ENCODE measurements around the gene ITGAD. TPM values are rescaled to one million over a fixed set of nuclear protein-coding genes. Genes with fewer than 3 reads are reported as not detected.

ITGAD gene
- total and polyA plus RNA-seq, 2 of the 8 experiments (the other 6 are each of a cell fraction or from before 2014, with no cell fraction given): 0.06 TPM; not detected in 1

GRCh38 chr16:31438414-31438813 is 45.3 kb downstream of the ITGAD start:
- no peaks in the 10 kb centered on the region; the same call in 1 of the 2 replicates for H3K23me2 ChIP-seq (ENCODE audit: low read depth, low read length)
- no peaks in the 10 kb centered on the region; a peak in 1 of 7 replicates for H3K4me1 ChIP-seq (replicated peaks in 1 of 4; ENCODE audit: control insufficient read depth in 3 of 4, insufficient read depth in 4 of 4, low read length in 3 of 4)
- H3K79me2 ChIP-seq (ENCODE audit: control insufficient read depth in 1 of 2, insufficient read depth in 2 of 2, low read length in 2 of 2): no peaks in the 10 kb centered on the region
- H2BK20ac ChIP-seq (ENCODE audit: low read length): no peak overlapping the region
- no peaks in the 10 kb centered on the region for H4K20me1 ChIP-seq (replicated peaks in 1 of 2; ENCODE audit: control insufficient read depth in 1 of 2, insufficient read depth in 2 of 2, low read length in 2 of 2)
- H3K79me1 ChIP-seq (ENCODE audit: low read depth, low read length): no peaks in the 10 kb centered on the region
- WGBS, 2 experiments (ENCODE audit: extremely low coverage in 1 of 2, insufficient coverage in 1 of 2, insufficient read length in 1 of 2, insufficient replicate concordance in 2 of 2, low coverage in 1 of 2, low lambda C conversion rate in 2 of 2, missing lambda C conversion rate in 1 of 2): 63% methylated on average over 2 of the region's 2 CpGs; no CpG with 5 or more reads in 1 of the 2 experiments
- H4K5ac ChIP-seq (ENCODE audit: insufficient read length, low read depth, low read length): no peak overlapping the region
- H3K9ac ChIP-seq (replicated peaks in 1 of 4; ENCODE audit: extremely low read depth in 1 of 4, low read depth in 3 of 4, low read length in 3 of 4): no peak overlapping the region
- H4K91ac ChIP-seq (replicated peaks; ENCODE audit: insufficient read length, low read length): no peak overlapping the region
- no peak overlapping the region for H3K56ac ChIP-seq (replicated peaks; ENCODE audit: insufficient read length, low read depth, low read length)
- H3K36me3 ChIP-seq (ENCODE audit: control insufficient read depth in 2 of 4, insufficient read depth in 4 of 4, low read length in 3 of 4): no peaks in the 10 kb centered on the region
- no peak overlapping the region for H3K4me2 ChIP-seq (ENCODE audit: insufficient read depth in 1 of 2, low read depth in 2 of 2, low read length in 2 of 2)
- no peak overlapping the region for H2BK12ac ChIP-seq (ENCODE audit: low read depth, low read length)
- peaks cover 0 to 2% (median 0%) of the 10 kb centered on the region in 4 experiments; a peak in 1 of 7 replicates for H3K27me3 ChIP-seq (replicated peaks in 1 of 4; ENCODE audit: control insufficient read depth in 3 of 4, extremely low read depth in 1 of 4, insufficient read depth in 3 of 4, low read length in 3 of 4)
- ChIA-PET CTCF (ENCODE audit: partially characterized antibody) (interaction anchor here (1.7 kb wide), 1 partner anchor 13 kb away, joined by 4 read pairs; no protein-coding TSS in a partner anchor), POLR2A (ENCODE audit: partially characterized antibody) (no interaction called here)
- TF ChIP-seq SUZ12 (IDR thresholded peaks at IDR 0.05; ENCODE audit: low read length) (no peak), CHD2 (IDR thresholded peaks at IDR 0.05; ENCODE audit: low read length) (no peak), NRF1 (IDR thresholded peaks at IDR 0.05; ENCODE audit: low read depth, low read length) (no peak), POLR2A (IDR thresholded peaks at IDR 0.05; ENCODE audit: control extremely low read depth in 1 of 2, low read depth in 2 of 2, low read length in 2 of 2) (no peak), KDM1A (IDR thresholded peaks at IDR 0.05; ENCODE audit: borderline replicate concordance, low read length) (no peak), CEBPB (IDR thresholded peaks at IDR 0.05; ENCODE audit: low read depth, low read length) (no peak), TCF12 (IDR thresholded peaks at IDR 0.05; ENCODE audit: low read depth, low read length) (no peak), GABPA (IDR thresholded peaks at IDR 0.05; ENCODE audit: borderline replicate concordance, insufficient read depth, low read length) (no peak)
- no peaks in the 10 kb centered on the region for H3K9me3 ChIP-seq (ENCODE audit: insufficient read depth in 2 of 2, low read depth in 1 of 2, low read length in 1 of 2)
- no peak overlapping the region for H2BK15ac ChIP-seq (ENCODE audit: low read length)
- no peak overlapping the region for H3K18ac ChIP-seq (ENCODE audit: extremely low read depth, low read length)
- H2BK5ac ChIP-seq (ENCODE audit: low read depth, low read length): no peak overlapping the region
- H3K23ac ChIP-seq (ENCODE audit: insufficient read length): no peak overlapping the region
- H2AK5ac ChIP-seq (ENCODE audit: low read depth, low read length): no peak overlapping the region
- H2BK120ac ChIP-seq (replicated peaks; ENCODE audit: low read depth, low read length): no peak overlapping the region
- no peak for DNase-seq (ENCODE audit: low read depth in 1 of 2, low spot score in 2 of 2)
- H2AFZ ChIP-seq (ENCODE audit: low read length): no peak overlapping the region
- H3K4me3 ChIP-seq (ENCODE audit: extremely low read depth in 1 of 4, insufficient read depth in 2 of 4, low read depth in 3 of 4, low read length in 4 of 4): no peak overlapping the region
- H3K27ac ChIP-seq (ENCODE audit: low read depth, low read length): no peak overlapping the region
- no peak for FAIRE-seq
- no peak overlapping the region for H3K4ac ChIP-seq (replicated peaks; ENCODE audit: insufficient read length, low read depth, low read length)
- no peak overlapping the region for H3K14ac ChIP-seq (ENCODE audit: insufficient read length)
- H4K8ac ChIP-seq (ENCODE audit: extremely low read depth, insufficient read depth, low read length): no peak overlapping the region

Data from H1 (cell line).